GM23338 (cell line): ENCODE results near the gene NHSL1. TPM values are rescaled to one million over a fixed set of nuclear protein-coding genes. Genes with fewer than 3 reads are reported as not detected.

Experiments used
- ATAC-seq: fragments of 200-7000 bp; cut with Tn5 transposase; 3 replicates; pipeline ENCODE4 v1.9.1; 2020
- DNase-seq: peaks from one replicate; pipeline ENCODE4 v3.0.0-alpha.2; 2015; ENCODE audit warnings: low spot score
- H2AFZ ChIP-seq: fragments of 200-600 bp; sonication (generic); 2 replicates; pipeline ENCODE4 v1.8.0; 2016; ENCODE audit warnings: antibody characterized with exemption, mild to moderate bottlenecking, moderate library complexity
- H3F3A ChIP-seq: fragments of 200-600 bp; sonication (generic); replicated peaks from 2 replicates; pipeline ENCODE4 v1.8.0; 2017; ENCODE audit warnings: antibody characterized with exemption, mixed run types, low read depth
- H3K27ac ChIP-seq: fragments of 200-600 bp; sonication (generic); 2 replicates; pipeline ENCODE4 v1.6.1; 2016; ENCODE audit warnings: low read depth
- H3K27me3 ChIP-seq: fragments of 200-600 bp; sonication (generic); 2 replicates; pipeline ENCODE4 v1.8.0; 2016; ENCODE audit warnings: mild to moderate bottlenecking, mixed run types, moderate library complexity; ENCODE audit not compliant: insufficient read depth
- H3K36me3 ChIP-seq: fragments of 200-600 bp; sonication (generic); 2 replicates; pipeline ENCODE4 v1.8.0; 2016; ENCODE audit warnings: mild to moderate bottlenecking; ENCODE audit not compliant: insufficient read depth
- H3K4me1 ChIP-seq: fragments of 200-600 bp; sonication (generic); 2 replicates; pipeline ENCODE4 v1.8.0; 2016; ENCODE audit warnings: mild to moderate bottlenecking, moderate library complexity; ENCODE audit not compliant: insufficient read depth
- H3K4me2 ChIP-seq: fragments of 200-600 bp; sonication (generic); 2 replicates; pipeline ENCODE4 v1.7.1; 2017; ENCODE audit warnings: mixed run types
- H3K4me3 ChIP-seq: fragments of 200-600 bp; sonication (generic); 2 replicates; pipeline ENCODE4 v1.6.1; 2016; ENCODE audit warnings: mixed run types
- H3K79me2 ChIP-seq: fragments of 200-600 bp; sonication (generic); replicated peaks from 2 replicates; pipeline ENCODE4 v1.8.0; 2017; ENCODE audit warnings: mild to moderate bottlenecking; ENCODE audit not compliant: insufficient read depth
- H3K9me2 ChIP-seq: fragments of 200-600 bp; sonication (generic); 2 replicates; pipeline ENCODE4 v1.8.0; 2017; ENCODE audit not compliant: insufficient read depth
- H4K20me1 ChIP-seq: fragments of 200-600 bp; sonication (generic); replicated peaks from 2 replicates; pipeline ENCODE4 v1.8.0; 2017; ENCODE audit warnings: mild to moderate bottlenecking; ENCODE audit not compliant: insufficient read depth
- H3K27ac Mint-ChIP-seq: 2 replicates; pipeline ENCODE4 v1.8.0; 2020; ENCODE audit warnings: inconsistent platforms, mild to moderate bottlenecking, moderate library complexity, mixed read lengths
- H3K27me3 Mint-ChIP-seq: 3 replicates; pipeline ENCODE4 v1.8.0; 2022; ENCODE audit warnings: low read depth, mild to moderate bottlenecking, moderate library complexity, mixed read lengths, inconsistent platforms; ENCODE audit not compliant: insufficient read depth, poor library complexity
- H3K36me3 Mint-ChIP-seq: 3 replicates; pipeline ENCODE4 v1.8.0; 2021; ENCODE audit warnings: low read depth, mild to moderate bottlenecking, inconsistent platforms, moderate library complexity, mixed read lengths
- H3K4me1 Mint-ChIP-seq: 3 replicates; pipeline ENCODE4 v1.8.0; 2020; ENCODE audit warnings: mild to moderate bottlenecking, inconsistent platforms, mixed read lengths
- H3K4me3 Mint-ChIP-seq: 3 replicates; pipeline ENCODE4 v1.8.0; 2021; ENCODE audit warnings: moderate library complexity, mild to moderate bottlenecking, inconsistent platforms, mixed read lengths
- H3K9me3 Mint-ChIP-seq: 3 replicates; pipeline ENCODE4 v1.8.0; 2020; ENCODE audit warnings: moderate library complexity, mild to moderate bottlenecking, inconsistent platforms, mixed read lengths
- CREB1 ChIP-seq: fragments of 250-450 bp; sonication (Bioruptor Pico); IDR thresholded peaks from 2 replicates; pipeline ENCODE4 v1.5.0; 2020; ENCODE audit warnings: low read depth, mild to moderate bottlenecking, moderate library complexity
- CTCF ChIP-seq, 2 experiments: fragments of 200-600 bp in 1 of 2; sonication (generic) in 1 of 2; conservative IDR thresholded peaks; 2 replicates each; pipeline versions ENCODE4 v1.5.1 to v1.6.1; 2016 to 2017; ENCODE audit warnings: antibody characterized with exemption in 2 of 2, low read depth in 2 of 2, mild to moderate bottlenecking in 2 of 2, moderate library complexity in 1 of 2
- ETS1 ChIP-seq: IDR thresholded peaks from 2 replicates; pipeline ENCODE4 v1.6.1; 2016; ENCODE audit warnings: antibody characterized with exemption
- EZH2 ChIP-seq: fragments of 200-600 bp; sonication (generic); IDR thresholded peaks from one replicate; pipeline ENCODE4 v1.8.0; 2017; ENCODE audit warnings: antibody characterized with exemption, mild to moderate bottlenecking, low read depth; ENCODE audit not compliant: unreplicated experiment
- EZH2phosphoT487 ChIP-seq: fragments of 200-600 bp; sonication (generic); IDR thresholded peaks from one replicate; pipeline ENCODE4 v1.8.1; 2018; ENCODE audit warnings: antibody characterized with exemption; ENCODE audit not compliant: unreplicated experiment
- JUNB ChIP-seq: IDR thresholded peaks from one replicate; pipeline ENCODE4 v1.6.1; 2016; ENCODE audit warnings: antibody characterized with exemption; ENCODE audit not compliant: unreplicated experiment
- NANOG ChIP-seq: IDR thresholded peaks from 2 replicates; pipeline ENCODE4 v1.6.1; 2016; ENCODE audit warnings: antibody characterized with exemption, borderline replicate concordance
- POLR2AphosphoS5 ChIP-seq: IDR thresholded peaks from 2 replicates; pipeline ENCODE4 v1.6.1; 2016; ENCODE audit warnings: antibody characterized with exemption, low read depth
- STAT1 ChIP-seq: IDR thresholded peaks from one replicate; pipeline ENCODE4 v1.6.1; 2016; ENCODE audit warnings: antibody characterized with exemption; ENCODE audit not compliant: unreplicated experiment
- ZNF114 ChIP-seq: fragments of 250-450 bp; sonication (Bioruptor Pico); IDR thresholded peaks from 2 replicates; pipeline ENCODE4 v1.5.0; 2020; ENCODE audit warnings: mild to moderate bottlenecking, moderate library complexity
- ZNF331 ChIP-seq: fragments of 250-450 bp; sonication (Bioruptor Pico); IDR thresholded peaks from 2 replicates; pipeline ENCODE4 v1.5.0; 2020; ENCODE audit warnings: low read depth, mild to moderate bottlenecking, moderate library complexity
- ZNF462 ChIP-seq: fragments of 250-450 bp; sonication (Bioruptor Pico); IDR thresholded peaks from 2 replicates; pipeline ENCODE4 v1.5.0; 2020; ENCODE audit warnings: mild to moderate bottlenecking, moderate library complexity
- polyA plus RNA-seq: library from polyadenylated mRNA; unstranded; fragments of >200 nt; fragmentation: Nextera tagmentation; extraction: Ambion mirVana; gene quantifications from 2 replicates; pipeline ENCODE4 v1.2.1, GENCODE V29; 2016
- total RNA-seq: library from RNA; depleted of rRNA; stranded (reverse); fragments of >200 nt; shearing (Covaris generic); gene quantifications from 2 replicates; pipeline ENCODE4 v1.2.3, GENCODE V29; 2014
- TF ChIP-seq, protein P1 (sequence below): IDR thresholded peaks from one replicate; pipeline ENCODE4 v1.6.1; 2018; ENCODE audit warnings: antibody characterized with exemption; ENCODE audit not compliant: unreplicated experiment

The NHSL1 gene
- total and polyA plus RNA-seq, 2 experiments from 2014 or later: 11.2 to 24.5 TPM

DNA sequence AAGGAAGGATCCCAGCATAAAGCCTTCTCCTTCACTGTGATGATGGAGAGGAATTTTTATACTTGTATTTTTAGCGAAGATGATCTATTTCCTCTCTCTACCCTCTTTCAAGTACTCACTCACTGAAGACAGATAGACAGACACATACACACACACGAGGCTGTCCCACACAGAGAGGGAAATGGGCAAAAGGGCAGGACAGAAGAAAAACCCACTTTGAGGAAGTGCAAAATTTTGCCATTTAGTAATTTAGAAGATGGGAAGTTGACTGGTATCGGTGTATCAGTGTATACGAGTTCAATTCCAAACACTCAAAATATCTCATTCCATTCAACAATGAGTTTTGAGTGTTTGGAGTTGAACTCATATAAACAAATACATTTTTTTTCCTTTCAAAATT is 64.4 kb downstream of the NHSL1 start:
- H3K4me1 ChIP-seq: no peaks in the 10 kb centered on the region
- H3K9me2 ChIP-seq: no peaks in the 10 kb centered on the region; the same call in 1 of the 2 replicates
- H3K4me3 ChIP-seq: no peak overlapping the region
- no peak overlapping the region for H2AFZ ChIP-seq
- no peak overlapping the region for H3K4me2 ChIP-seq
- TF ChIP-seq ZNF331 (CRISPR knock-in tag) (no peak), STAT1 (no peak), CTCF (conservative IDR thresholded peaks at IDR 0.05; ENCODE audit: low read depth in 2 of 2) (no peak), EZH2phosphoT487 (no peak), JUNB (no peak), ZNF114 (CRISPR knock-in tag) (no peak), POLR2AphosphoS5 (no peak), EZH2 (no peak), ETS1 (no peak), CREB1 (CRISPR knock-in tag) (no peak), NANOG (no peak), ZNF462 (CRISPR knock-in tag) (no peak)
- TF ChIP-seq, protein P1, sequence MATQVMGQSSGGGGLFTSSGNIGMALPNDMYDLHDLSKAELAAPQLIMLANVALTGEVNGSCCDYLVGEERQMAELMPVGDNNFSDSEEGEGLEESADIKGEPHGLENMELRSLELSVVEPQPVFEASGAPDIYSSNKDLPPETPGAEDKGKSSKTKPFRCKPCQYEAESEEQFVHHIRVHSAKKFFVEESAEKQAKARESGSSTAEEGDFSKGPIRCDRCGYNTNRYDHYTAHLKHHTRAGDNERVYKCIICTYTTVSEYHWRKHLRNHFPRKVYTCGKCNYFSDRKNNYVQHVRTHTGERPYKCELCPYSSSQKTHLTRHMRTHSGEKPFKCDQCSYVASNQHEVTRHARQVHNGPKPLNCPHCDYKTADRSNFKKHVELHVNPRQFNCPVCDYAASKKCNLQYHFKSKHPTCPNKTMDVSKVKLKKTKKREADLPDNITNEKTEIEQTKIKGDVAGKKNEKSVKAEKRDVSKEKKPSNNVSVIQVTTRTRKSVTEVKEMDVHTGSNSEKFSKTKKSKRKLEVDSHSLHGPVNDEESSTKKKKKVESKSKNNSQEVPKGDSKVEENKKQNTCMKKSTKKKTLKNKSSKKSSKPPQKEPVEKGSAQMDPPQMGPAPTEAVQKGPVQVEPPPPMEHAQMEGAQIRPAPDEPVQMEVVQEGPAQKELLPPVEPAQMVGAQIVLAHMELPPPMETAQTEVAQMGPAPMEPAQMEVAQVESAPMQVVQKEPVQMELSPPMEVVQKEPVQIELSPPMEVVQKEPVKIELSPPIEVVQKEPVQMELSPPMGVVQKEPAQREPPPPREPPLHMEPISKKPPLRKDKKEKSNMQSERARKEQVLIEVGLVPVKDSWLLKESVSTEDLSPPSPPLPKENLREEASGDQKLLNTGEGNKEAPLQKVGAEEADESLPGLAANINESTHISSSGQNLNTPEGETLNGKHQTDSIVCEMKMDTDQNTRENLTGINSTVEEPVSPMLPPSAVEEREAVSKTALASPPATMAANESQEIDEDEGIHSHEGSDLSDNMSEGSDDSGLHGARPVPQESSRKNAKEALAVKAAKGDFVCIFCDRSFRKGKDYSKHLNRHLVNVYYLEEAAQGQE: no peak
- H3K27ac ChIP-seq: no peak overlapping the region
- DNase-seq (no peak), ATAC-seq (no peak)
- H3K36me3 ChIP-seq: no peaks in the 10 kb centered on the region
- no peak overlapping the region for H3K4me3 Mint-ChIP-seq
- H3K27me3 Mint-ChIP-seq: no peaks in the 10 kb centered on the region
- H3K27me3 ChIP-seq: no peaks in the 10 kb centered on the region
- H3K79me2 ChIP-seq: no peaks in the 10 kb centered on the region
- H3K27ac Mint-ChIP-seq: no peak overlapping the region
- no peaks in the 10 kb centered on the region for H3K9me3 Mint-ChIP-seq
- H3K36me3 Mint-ChIP-seq: peaks cover 11% of the 10 kb centered on the region
- H4K20me1 ChIP-seq: no peaks in the 10 kb centered on the region
- H3F3A ChIP-seq: 0 out of 2 replicates have a peak, but pooled peaks cover 2% of the 10 kb centered on the region
- H3K4me1 Mint-ChIP-seq: peaks cover 14% of the 10 kb centered on the region
